CD8-positive, alpha-beta memory T cell (primary cell): Measurements from ENCODE around the gene DSC3. TPM values are rescaled to one million over a fixed set of nuclear protein-coding genes. Genes with fewer than 3 reads are reported as not detected.
"Not testable (repeated sequence)": the region's sequence is repeated elsewhere in the genome, so short reads cannot be mapped to it uniquely, and the experiment has no call there.

Experiments used
- CTCF ChIA-PET: fragments of 350-600 bp; sonication (Branson Sonifier 250); formaldehyde crosslinking; loops from one replicate; lab custom pipeline; 2021; ENCODE audit warnings: antibody characterized with exemption; lab: Charles Lee
- POLR2A ChIA-PET: fragments of 350-600 bp; sonication (Branson Sonifier 250); formaldehyde crosslinking; loops from one replicate; lab custom pipeline; 2021; ENCODE audit warnings: antibody characterized with exemption; lab: Charles Lee
- DNase-seq, 5 donors: peaks; one replicate each; pipeline versions ENCODE4 v3.0.0 to v3.0.0-alpha.2; 2020 to 2022; ENCODE audit warnings: mixed read lengths in 1 of 5
- H3K27ac ChIP-seq: one replicate; pipeline ENCODE4 v1.7.0; 2013; ENCODE audit warnings: low read depth, mild to moderate bottlenecking, low read length, moderate library complexity
- H3K27me3 ChIP-seq: 2 replicates; pipeline ENCODE4 v1.7.0; 2013; ENCODE audit warnings: low read length, mild to moderate bottlenecking; ENCODE audit not compliant: insufficient read depth, poor library complexity, severe bottlenecking
- H3K36me3 ChIP-seq: 2 replicates; pipeline ENCODE4 v1.7.0; 2013; ENCODE audit warnings: mild to moderate bottlenecking, low read length, moderate library complexity; ENCODE audit not compliant: insufficient read depth
- H3K4me1 ChIP-seq: 2 replicates; pipeline ENCODE4 v1.7.0; 2013; ENCODE audit warnings: mild to moderate bottlenecking, low read length, moderate library complexity; ENCODE audit not compliant: insufficient read depth
- H3K4me3 ChIP-seq: 2 replicates; pipeline ENCODE4 v1.7.0; 2013; ENCODE audit warnings: mild to moderate bottlenecking, low read length
- H3K9me3 ChIP-seq: 2 replicates; pipeline ENCODE4 v1.7.0; 2013; ENCODE audit warnings: mild to moderate bottlenecking, low read length
- H3K27ac Mint-ChIP-seq, 8 donors: one replicate each; pipeline ENCODE4 v1.8.0; 2020 to 2021; ENCODE audit warnings: mixed read lengths in 8 of 8, mild to moderate bottlenecking in 6 of 8, inconsistent platforms in 3 of 8, moderate library complexity in 3 of 8
- H3K27me3 Mint-ChIP-seq, 2 donors: one replicate each; pipeline ENCODE4 v1.8.0; 2020 to 2021; ENCODE audit warnings: mixed read lengths in 2 of 2, mild to moderate bottlenecking in 1 of 2, moderate library complexity in 1 of 2
- H3K36me3 Mint-ChIP-seq, 3 donors: one replicate each; pipeline ENCODE4 v1.8.0; 2020 to 2021; ENCODE audit warnings: mixed read lengths in 3 of 3, inconsistent platforms in 1 of 3, mild to moderate bottlenecking in 1 of 3
- H3K4me1 Mint-ChIP-seq, 3 donors: one replicate each; pipeline ENCODE4 v1.8.0; 2020 to 2021; ENCODE audit warnings: mixed read lengths in 3 of 3, inconsistent platforms in 1 of 3, mild to moderate bottlenecking in 1 of 3
- H3K4me3 Mint-ChIP-seq, 7 donors: one replicate each; pipeline ENCODE4 v1.8.0; 2020 to 2021; ENCODE audit warnings: mixed read lengths in 7 of 7, mild to moderate bottlenecking in 6 of 7, moderate library complexity in 4 of 7, inconsistent platforms in 2 of 7
- H3K9me3 Mint-ChIP-seq, 5 donors: one replicate each; pipeline ENCODE4 v1.8.0; 2020 to 2022; ENCODE audit warnings: mixed read lengths in 5 of 5, mild to moderate bottlenecking in 3 of 5, moderate library complexity in 2 of 5, inconsistent platforms in 1 of 5
- polyA plus RNA-seq: library from polyadenylated mRNA; unstranded; fragments of 300-500 nt; fragmentation: Illumina TruSeq; gene quantifications from one replicate; pipeline ENCODE4 v1.2.3, GENCODE V29; 2021
- total RNA-seq, 2 experiments: library from RNA; stranded (reverse); gene quantifications; one replicate each; pipeline ENCODE4 v1.2.3, GENCODE V29; 2021

Gene DSC3
- total and polyA plus RNA-seq, 3 experiments from 2014 or later: not detected

DNA sequence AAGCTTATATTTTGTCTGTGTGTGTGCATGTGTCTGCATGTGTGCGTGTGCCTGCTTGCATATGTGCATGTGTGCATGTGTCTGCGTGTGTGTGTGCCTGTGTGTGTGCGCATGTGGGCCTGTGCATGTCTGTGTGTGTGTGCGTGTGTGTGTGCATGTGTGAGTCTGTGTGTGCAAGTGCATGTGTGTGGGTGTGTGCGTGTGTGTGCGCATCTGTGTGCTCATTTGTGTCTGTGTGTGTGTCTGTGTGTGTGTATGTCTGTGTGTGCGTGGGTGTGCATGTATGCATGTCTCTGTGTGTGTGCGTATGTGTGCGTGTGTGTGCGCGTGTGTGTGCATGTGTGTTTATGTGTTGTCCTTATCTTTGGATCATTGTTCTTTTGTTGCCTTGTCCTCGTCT is 56.8 kb downstream of the DSC3 start:
- Histone ChIP-seq H3K4me3 (no peak overlapping the region), H3K27me3 (no peaks in the 10 kb centered on the region), H3K4me1 (no peaks in the 10 kb centered on the region), H3K27ac (no peak overlapping the region), H3K9me3 (no peaks in the 10 kb centered on the region), H3K36me3 (no peaks in the 10 kb centered on the region)
- H3K36me3 Mint-ChIP-seq: no peaks in the 10 kb centered on the region
- H3K9me3 Mint-ChIP-seq: peaks cover 2 to 24% (median 11%) of the 10 kb centered on the region in 5 donors
- no peak overlapping the region for H3K27ac Mint-ChIP-seq
- no peak for DNase-seq
- ChIA-PET POLR2A (no interaction called here), CTCF (no interaction called here)
- H3K4me3 Mint-ChIP-seq: no peak overlapping the region
- H3K27me3 Mint-ChIP-seq: no peaks in the 10 kb centered on the region
- H3K4me1 Mint-ChIP-seq: no peaks in the 10 kb centered on the region

DNA sequence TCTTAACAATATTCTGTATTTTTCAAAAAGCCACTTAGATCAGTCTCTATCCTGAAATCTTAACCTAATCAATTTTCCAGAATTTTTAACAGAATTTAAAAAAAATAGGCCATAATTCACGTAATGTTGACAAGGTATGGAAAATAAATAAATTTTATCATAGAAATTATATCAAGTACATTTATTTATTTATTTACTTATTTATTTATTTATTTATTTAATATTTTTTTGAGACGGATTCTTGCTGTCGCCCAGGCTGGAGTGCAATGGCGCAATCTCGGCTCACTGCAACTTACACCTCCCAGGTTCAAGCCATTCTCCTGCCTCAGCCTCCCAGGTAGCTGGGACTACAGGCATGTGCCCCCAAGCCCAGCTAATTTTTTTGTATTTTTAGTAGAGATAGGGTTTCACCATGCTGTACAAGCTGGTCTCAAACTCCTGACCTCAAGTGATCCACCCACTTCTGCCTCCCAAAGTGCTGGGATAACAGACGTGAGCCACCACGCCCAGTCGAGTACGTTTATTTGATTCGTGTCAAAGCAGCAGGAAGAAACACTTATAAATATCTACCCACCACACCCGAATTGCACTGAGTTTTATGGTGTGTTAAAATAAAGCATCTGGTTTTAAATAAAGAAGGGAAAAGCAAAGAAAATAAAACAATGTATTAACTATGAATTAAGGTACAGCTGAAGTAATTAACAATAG is 60.1 kb downstream of the DSC3 start:
- ChIA-PET POLR2A (no interaction called here), CTCF (no interaction called here)
- Mint-ChIP-seq H3K4me3 (no peak overlapping the region), H3K27ac (no peak overlapping the region), H3K36me3 (no peaks in the 10 kb centered on the region), H3K4me1 (no peaks in the 10 kb centered on the region), H3K9me3 (peaks cover 2 to 26% (median 6%) of the 10 kb centered on the region in 5 donors), H3K27me3 (no peaks in the 10 kb centered on the region)
- no peaks in the 10 kb centered on the region for H3K36me3 ChIP-seq
- H3K4me3 ChIP-seq: no peak overlapping the region
- no peaks in the 10 kb centered on the region for H3K9me3 ChIP-seq
- no peak for DNase-seq
- no peak overlapping the region for H3K27ac ChIP-seq
- H3K4me1 ChIP-seq: no peaks in the 10 kb centered on the region
- H3K27me3 ChIP-seq: no peaks in the 10 kb centered on the region

DNA sequence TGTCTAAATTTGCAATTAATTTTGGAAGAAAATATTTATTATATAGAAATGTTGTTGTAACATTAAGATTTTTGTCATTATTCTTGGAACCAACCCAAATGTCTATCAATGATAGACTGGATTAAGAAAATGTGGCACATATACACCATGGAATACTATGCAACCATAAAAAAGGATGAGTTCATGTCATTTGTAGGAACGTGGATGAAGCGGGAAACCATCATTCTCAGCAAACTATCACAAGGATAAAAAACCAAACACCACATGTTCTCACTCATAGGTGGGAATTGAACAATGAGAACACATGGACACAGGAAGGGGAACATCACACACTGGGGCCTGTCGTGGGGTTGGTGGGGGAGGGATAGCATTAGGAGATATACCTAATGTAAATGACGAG is 64.5 kb downstream of the DSC3 start:
- H3K4me3 ChIP-seq, POLR2A ChIA-PET, H3K27me3 ChIP-seq, H3K27me3 Mint-ChIP-seq, H3K36me3 Mint-ChIP-seq, H3K9me3 ChIP-seq, H3K27ac Mint-ChIP-seq, CTCF ChIA-PET, H3K27ac ChIP-seq, H3K36me3 ChIP-seq, H3K4me3 Mint-ChIP-seq, DNase-seq, H3K4me1 ChIP-seq, H3K4me1 Mint-ChIP-seq: not testable (repeated sequence)
- H3K9me3 Mint-ChIP-seq: peaks cover 1 to 19% (median 8%) of the 10 kb centered on the region in 5 donors

DNA sequence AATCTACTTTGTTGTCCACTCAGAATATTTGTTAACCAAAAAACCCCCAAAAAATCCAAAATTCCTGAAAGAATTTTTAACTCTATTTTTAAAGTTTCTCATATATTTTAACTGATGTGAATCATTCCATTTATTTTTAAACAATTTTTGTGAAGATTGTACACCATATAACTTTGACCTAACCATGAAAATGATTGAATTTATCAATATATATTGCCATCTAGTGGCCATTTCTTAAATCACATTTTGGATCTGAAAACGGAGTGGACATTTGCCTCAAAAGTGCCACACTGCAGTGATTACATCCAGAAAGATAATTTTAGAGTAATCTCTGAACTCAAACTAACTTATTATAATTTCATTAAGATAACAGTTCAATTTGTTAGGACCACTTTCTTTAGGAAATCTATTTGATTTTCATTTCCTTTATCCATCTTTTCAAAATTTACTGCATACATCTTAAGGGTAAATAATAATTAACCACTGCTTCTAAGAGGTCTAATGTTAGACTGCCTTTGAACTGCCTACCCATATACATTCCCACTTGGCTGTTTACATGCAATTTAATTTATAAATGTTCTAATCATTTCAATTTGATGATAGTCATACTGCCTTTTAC is 71.1 kb downstream of the DSC3 start:
- H3K4me3 Mint-ChIP-seq: no peak overlapping the region
- Histone ChIP-seq H3K9me3 (no peaks in the 10 kb centered on the region), H3K4me3 (no peak overlapping the region), H3K27me3 (no peaks in the 10 kb centered on the region), H3K4me1 (no peaks in the 10 kb centered on the region), H3K36me3 (no peaks in the 10 kb centered on the region), H3K27ac (no peak overlapping the region)
- H3K27ac Mint-ChIP-seq: no peak overlapping the region
- H3K9me3 Mint-ChIP-seq: peaks cover 0 to 1% (median 0%) of the 10 kb centered on the region in 5 donors
- H3K36me3 Mint-ChIP-seq: no peaks in the 10 kb centered on the region
- DNase-seq: no peak
- H3K27me3 Mint-ChIP-seq: no peaks in the 10 kb centered on the region
- no peaks in the 10 kb centered on the region for H3K4me1 Mint-ChIP-seq
- CTCF ChIA-PET: no interaction called here
- POLR2A ChIA-PET: no interaction called here

DNA sequence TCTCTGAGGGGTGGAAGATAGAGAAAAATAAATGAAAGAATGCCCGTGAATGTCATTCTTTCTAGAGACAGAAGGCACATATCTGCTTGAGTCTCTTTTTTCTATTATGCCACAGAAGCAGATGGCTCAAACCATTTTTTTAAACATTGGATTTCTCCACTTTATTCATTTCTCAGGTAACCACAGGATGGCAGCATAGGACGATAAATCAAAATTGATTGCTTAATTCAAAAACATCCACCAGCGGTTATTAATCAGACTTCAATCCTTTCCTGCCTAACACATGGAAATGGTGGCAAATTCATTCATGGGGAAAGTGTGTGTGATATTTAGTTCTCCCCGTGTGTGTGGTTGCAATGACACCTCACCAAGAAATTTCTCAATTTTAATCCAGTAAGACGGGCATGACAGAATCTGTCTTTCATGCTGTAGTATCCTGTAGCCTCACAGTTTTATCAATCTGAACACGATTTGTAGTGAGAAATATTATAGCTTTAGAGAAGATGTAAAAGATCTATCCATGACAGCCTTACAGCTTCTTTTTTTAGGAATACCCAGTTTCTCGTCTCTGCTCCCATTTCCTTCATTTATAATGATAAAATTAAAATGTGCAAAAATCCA is 72.2 kb downstream of the DSC3 start:
- Mint-ChIP-seq H3K9me3 (no peaks in the 10 kb centered on the region), H3K4me3 (no peak overlapping the region), H3K27ac (no peak overlapping the region), H3K4me1 (no peaks in the 10 kb centered on the region), H3K27me3 (no peaks in the 10 kb centered on the region), H3K36me3 (no peaks in the 10 kb centered on the region)
- no peak for DNase-seq
- H3K4me1 ChIP-seq: no peaks in the 10 kb centered on the region
- no peaks in the 10 kb centered on the region for H3K36me3 ChIP-seq
- H3K9me3 ChIP-seq: no peaks in the 10 kb centered on the region
- no peak overlapping the region for H3K4me3 ChIP-seq
- POLR2A ChIA-PET: no interaction called here
- no peak overlapping the region for H3K27ac ChIP-seq
- H3K27me3 ChIP-seq: no peaks in the 10 kb centered on the region
- CTCF ChIA-PET: interaction anchor here (1.1 kb wide), 1 partner anchor 16 kb away, joined by 3 read pairs; no protein-coding TSS in a partner anchor

DNA sequence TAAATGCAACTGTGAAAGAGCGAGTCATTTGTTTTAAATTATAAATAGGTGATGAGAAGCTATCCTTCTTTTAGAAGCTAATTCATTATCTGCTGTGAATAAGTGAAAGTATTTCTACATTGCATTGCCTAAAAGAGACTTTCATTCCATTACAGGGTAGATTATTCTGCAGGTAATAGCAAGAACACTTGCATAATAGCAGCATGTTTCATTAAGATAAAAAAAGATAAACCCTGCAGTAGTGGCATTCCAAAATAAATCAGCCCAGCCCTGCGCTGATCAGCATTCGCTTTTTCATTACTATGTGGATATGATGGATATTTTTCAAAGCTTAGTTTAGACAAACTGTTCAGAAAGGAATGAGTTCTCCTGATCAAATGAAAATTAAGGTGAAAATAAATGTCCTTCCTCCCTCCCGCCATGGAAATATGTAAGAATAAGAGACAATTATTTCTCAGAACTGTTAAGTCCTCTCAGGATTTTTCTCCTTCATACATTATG is 72.8 kb downstream of the DSC3 start:
- H3K4me1 Mint-ChIP-seq: no peaks in the 10 kb centered on the region
- Histone ChIP-seq H3K4me3 (no peak overlapping the region), H3K27me3 (no peaks in the 10 kb centered on the region), H3K36me3 (no peaks in the 10 kb centered on the region), H3K9me3 (no peaks in the 10 kb centered on the region), H3K4me1 (no peaks in the 10 kb centered on the region), H3K27ac (no peak overlapping the region)
- no peaks in the 10 kb centered on the region for H3K27me3 Mint-ChIP-seq
- no peaks in the 10 kb centered on the region for H3K9me3 Mint-ChIP-seq
- no peak overlapping the region for H3K4me3 Mint-ChIP-seq
- ChIA-PET POLR2A (no interaction called here), CTCF (interaction anchor here (1.1 kb wide), 1 partner anchor 16 kb away, joined by 3 read pairs; no protein-coding TSS in a partner anchor)
- no peak for DNase-seq
- H3K36me3 Mint-ChIP-seq: no peaks in the 10 kb centered on the region
- H3K27ac Mint-ChIP-seq: no peak overlapping the region

DNA sequence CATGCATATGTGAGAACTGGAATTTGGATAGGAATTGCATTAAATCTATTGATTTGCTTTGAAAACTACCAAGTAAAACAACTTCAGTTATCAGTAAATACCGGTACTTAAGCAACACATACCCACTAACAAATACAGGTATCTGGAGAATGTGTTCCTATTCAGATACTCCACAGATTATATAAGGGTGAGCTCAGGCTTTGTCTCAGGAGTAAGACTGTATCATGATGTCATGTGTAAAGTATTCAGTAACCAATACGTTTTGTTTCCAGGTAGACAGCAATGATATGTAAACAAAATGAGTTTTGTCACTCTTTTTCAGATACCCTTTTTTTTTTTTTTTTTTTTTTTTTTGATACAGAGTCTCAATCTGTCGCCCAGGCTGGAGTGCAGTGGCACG is 74.8 kb downstream of the DSC3 start:
- Histone ChIP-seq H3K9me3 (no peaks in the 10 kb centered on the region), H3K4me1 (no peaks in the 10 kb centered on the region), H3K4me3 (no peak overlapping the region), H3K27me3 (no peaks in the 10 kb centered on the region), H3K27ac (no peak overlapping the region), H3K36me3 (no peaks in the 10 kb centered on the region)
- no peaks in the 10 kb centered on the region for H3K4me1 Mint-ChIP-seq
- no peaks in the 10 kb centered on the region for H3K9me3 Mint-ChIP-seq
- CTCF ChIA-PET: no interaction called here
- no peaks in the 10 kb centered on the region for H3K27me3 Mint-ChIP-seq
- H3K4me3 Mint-ChIP-seq: no peak overlapping the region
- POLR2A ChIA-PET: no interaction called here
- no peak overlapping the region for H3K27ac Mint-ChIP-seq
- no peaks in the 10 kb centered on the region for H3K36me3 Mint-ChIP-seq
- no peak for DNase-seq

DNA sequence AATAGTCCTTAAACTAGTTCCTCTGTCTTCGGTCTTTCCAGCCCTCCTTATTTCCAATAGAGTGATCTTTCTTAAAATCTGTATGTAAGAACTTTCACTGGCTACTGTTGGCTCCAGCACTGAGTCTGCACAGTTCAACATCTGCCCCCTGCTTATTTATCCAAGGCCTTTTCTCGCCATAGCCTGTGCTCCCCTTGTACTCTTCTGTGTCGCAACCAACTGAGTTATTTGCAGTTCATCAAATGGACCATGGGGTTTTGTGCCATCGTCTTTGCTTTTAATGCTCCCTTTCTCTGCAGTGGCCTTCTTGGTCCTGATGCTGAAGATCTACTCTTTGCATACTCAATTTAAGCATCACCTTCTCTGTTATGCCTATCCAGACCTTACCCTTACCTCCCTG is 77.3 kb downstream of the DSC3 start:
- Mint-ChIP-seq H3K4me1 (no peaks in the 10 kb centered on the region), H3K4me3 (no peak overlapping the region), H3K36me3 (no peaks in the 10 kb centered on the region), H3K9me3 (peaks cover 0 to 2% (median 0%) of the 10 kb centered on the region in 5 donors), H3K27ac (no peak overlapping the region), H3K27me3 (no peaks in the 10 kb centered on the region)
- Histone ChIP-seq H3K9me3 (no peaks in the 10 kb centered on the region), H3K27me3 (no peaks in the 10 kb centered on the region), H3K27ac (no peak overlapping the region), H3K4me3 (no peak overlapping the region), H3K36me3 (no peaks in the 10 kb centered on the region), H3K4me1 (no peaks in the 10 kb centered on the region)
- no peak for DNase-seq
- ChIA-PET POLR2A (no interaction called here), CTCF (no interaction called here)
